Measurements from ENCODE around the gene RGL1.
A peak's percentile ranks its signal among the peaks of the same experiment; 100 is the strongest.

RGL1 gene

GRCh38 chr1:183881387-183882131 is 76.6 kb downstream of the RGL1 start:
- no peak for DNase-seq

GRCh38 chr1:183882335-183883167 is 77.6 kb downstream of the RGL1 start:
- in situ Hi-C loops (cut with MboI; ENCODE audit: low pct_unique_long_range_greater_than_20kb, low sequenced_read_pairs) = no loop called here
- DNase-seq = no peak

More at GRCh38 chr1:183881387-183882131, 76.6 kb downstream of the RGL1 start:
- in situ Hi-C loops (cut with MboI; ENCODE audit: low pct_unique_long_range_greater_than_20kb, low sequenced_read_pairs) = no loop called here

- in situ Hi-C loops (cut with MboI; ENCODE audit: low pct_unique_long_range_greater_than_20kb, low sequenced_read_pairs) = no loop called here
- DNase-seq = no peak
Observed at GRCh38 chr1:183883623-183884022, 78.7 kb downstream of the RGL1 start.

GRCh38 chr1:183884526-183884925 is 79.6 kb downstream of the RGL1 start:
- in situ Hi-C loops (cut with MboI; ENCODE audit: low pct_unique_long_range_greater_than_20kb, low sequenced_read_pairs) = no loop called here
- no peak for DNase-seq

- DNase-seq = no peak
- in situ Hi-C loops (cut with MboI; ENCODE audit: low pct_unique_long_range_greater_than_20kb, low sequenced_read_pairs) = no loop called here
Observed at GRCh38 chr1:183885142-183885735, 80.3 kb downstream of the RGL1 start.

GRCh38 chr1:183886083-183886828 is 81.3 kb downstream of the RGL1 start:
- DNase-seq = no peak

GRCh38 chr1:183886853-183887252 is 81.9 kb downstream of the RGL1 start:
- DNase-seq = no peak
- in situ Hi-C loops (cut with MboI; ENCODE audit: low pct_unique_long_range_greater_than_20kb, low sequenced_read_pairs) = no loop called here

More at GRCh38 chr1:183886083-183886828, 81.3 kb downstream of the RGL1 start:
- in situ Hi-C loops (cut with MboI; ENCODE audit: low pct_unique_long_range_greater_than_20kb, low sequenced_read_pairs) = no loop called here

GRCh38 chr1:183887826-183888819 is 83.2 kb downstream of the RGL1 start:
- no peak for DNase-seq
- in situ Hi-C loops (cut with MboI; ENCODE audit: low pct_unique_long_range_greater_than_20kb, low sequenced_read_pairs) = no loop called here

GRCh38 chr1:183889095-183889494 is 84.2 kb downstream of the RGL1 start:
- DNase-seq = no peak
- in situ Hi-C loops (cut with MboI; ENCODE audit: low pct_unique_long_range_greater_than_20kb, low sequenced_read_pairs) = no loop called here

GRCh38 chr1:183891158-183891856 is 86.4 kb downstream of the RGL1 start:
- in situ Hi-C loops (cut with MboI; ENCODE audit: low pct_unique_long_range_greater_than_20kb, low sequenced_read_pairs) = no loop called here
- DNase-seq = no peak

- in situ Hi-C loops (cut with MboI; ENCODE audit: low pct_unique_long_range_greater_than_20kb, low sequenced_read_pairs) = no loop called here
- no peak for DNase-seq
Observed at GRCh38 chr1:183892351-183892793, 87.5 kb downstream of the RGL1 start.

GRCh38 chr1:183893561-183894289 is 88.8 kb downstream of the RGL1 start:
- in situ Hi-C loops (cut with MboI; ENCODE audit: low pct_unique_long_range_greater_than_20kb, low sequenced_read_pairs) = no loop called here
- no peak for DNase-seq

GRCh38 chr1:183894290-183894565 is 89.3 kb downstream of the RGL1 start:
- in situ Hi-C loops (cut with MboI; ENCODE audit: low pct_unique_long_range_greater_than_20kb, low sequenced_read_pairs) = no loop called here
- no peak for DNase-seq

GRCh38 chr1:183896466-183897048 is 91.6 kb downstream of the RGL1 start:
- in situ Hi-C loops (cut with MboI; ENCODE audit: low pct_unique_long_range_greater_than_20kb, low sequenced_read_pairs) = no loop called here
- peak; percentile 88 for DNase-seq

GRCh38 chr1:183898001-183898396 is 93.1 kb downstream of the RGL1 start:
- no peak for DNase-seq
- in situ Hi-C loops (cut with MboI; ENCODE audit: low pct_unique_long_range_greater_than_20kb, low sequenced_read_pairs) = no loop called here

- DNase-seq = no peak
- in situ Hi-C loops (cut with MboI; ENCODE audit: low pct_unique_long_range_greater_than_20kb, low sequenced_read_pairs) = no loop called here
Observed at GRCh38 chr1:183898610-183899009, 93.7 kb downstream of the RGL1 start.

Data from KBM-7 (cell line).